GM19099 (cell line): ENCODE results near the gene LMO3.

Experiments
- POLR2A ChIP-seq: IDR thresholded peaks from 3 replicates; pipeline ENCODE4 v1.6.1; 2011; ENCODE audit warnings: low read depth; ENCODE audit not compliant: insufficient read length; ENCODE audit errors: extremely low read depth

The LMO3 gene

GRCh38 chr12:16523951-16524331, 82.0 kb downstream of the LMO3 start:
- TF ChIP-seq POLR2A, result no peak

GRCh38 chr12:16523284-16523950, 82.5 kb downstream of the LMO3 start:
- no peak for TF ChIP-seq POLR2A

- TF ChIP-seq POLR2A, result no peak
These were observed 85.6 kb downstream of the LMO3 start for GRCh38 chr12:16520328-16520727.

GRCh38 chr12:16515666-16516065, 90.3 kb downstream of the LMO3 start:
- TF ChIP-seq POLR2A, result no peak

GRCh38 chr12:16513231-16513630, 92.7 kb downstream of the LMO3 start:
- no peak for TF ChIP-seq POLR2A

- TF ChIP-seq POLR2A, result no peak
These were observed 96.6 kb downstream of the LMO3 start for GRCh38 chr12:16509411-16509810.

GRCh38 chr12:16506394-16506793, 99.6 kb downstream of the LMO3 start:
- TF ChIP-seq POLR2A, result no peak

- TF ChIP-seq POLR2A, result no peak
These were observed 101.8 kb downstream of the LMO3 start for GRCh38 chr12:16504200-16504599.

GRCh38 chr12:16499611-16500010, 106.4 kb downstream of the LMO3 start:
- no peak for TF ChIP-seq POLR2A
